Thyroid gland (tissue), 4 donors: Measurements from ENCODE around the gene SAMMSON.

Source experiments
- CTCF ChIP-seq, 6 experiments: fragments of 200-600 bp in 3 of 6; fragments of 450-650 bp in 3 of 6; sonication (generic) in 3 of 6; IDR thresholded peaks; one replicate each; pipeline ENCODE4 v1.5.1; 2016 to 2019; ENCODE audit warnings: antibody characterized with exemption in 6 of 6, mild to moderate bottlenecking in 2 of 6, inconsistent platforms in 1 of 6, moderate library complexity in 1 of 6
- POLR2A ChIP-seq, 2 donors: fragments of 450-650 bp; IDR thresholded peaks; one replicate each; pipeline ENCODE4 v1.6.1; 2017; ENCODE audit warnings: antibody characterized with exemption in 2 of 2, mild to moderate bottlenecking in 2 of 2, moderate library complexity in 1 of 2

- TF ChIP-seq CTCF (IDR thresholded peaks at IDR 0.05) (no peak), POLR2A (IDR thresholded peaks at IDR 0.05) (no peak)
Measured at GRCh38 chr3:70000563-70001081, 1.1 kb downstream of the SAMMSON start.
